Measurements from ENCODE around the gene HTT-AS.

HTT-AS gene

GRCh38 chr4:3044870-3045819 lies 29.2 kb downstream of the HTT-AS start:
- Histone ChIP-seq H3K9me2 (replicated peaks; ENCODE audit: low read depth, low read length) (no peaks in the 10 kb centered on the region), H4K20me1 (ENCODE audit: insufficient read depth, low read length, poor library complexity, severe bottlenecking) (no peaks in the 10 kb centered on the region), H3K4me1 (ENCODE audit: insufficient read depth, low read length, poor library complexity, severe bottlenecking) (peaks cover 13% of the 10 kb centered on the region), H3K27me3 (ENCODE audit: insufficient read depth, low read length, poor library complexity, severe bottlenecking) (no peaks in the 10 kb centered on the region), H3K79me2 (ENCODE audit: insufficient read depth, low read length) (no peaks in the 10 kb centered on the region), H3K9me3 (ENCODE audit: insufficient read depth, low read depth, low read length) (no peaks in the 10 kb centered on the region), H3F3A (ENCODE audit: low read depth) (no peaks in the 10 kb centered on the region), H3K36me3 (ENCODE audit: insufficient read depth, low read length) (no peaks in the 10 kb centered on the region), H3K4me3 (ENCODE audit: low read length, poor library complexity, severe bottlenecking) (no peak overlapping the region), H3K9ac (ENCODE audit: low read depth, low read length, poor library complexity, severe bottlenecking) (no peak overlapping the region), H2AFZ (ENCODE audit: low read length) (no peak overlapping the region), H3K4me2 (ENCODE audit: low read depth, low read length, poor library complexity, severe bottlenecking) (no peak overlapping the region)
- TF ChIP-seq EZH2phosphoT487 (IDR thresholded peaks at IDR 0.05; ENCODE audit: borderline replicate concordance) = no peak
- TF ChIP-seq, protein P1, sequence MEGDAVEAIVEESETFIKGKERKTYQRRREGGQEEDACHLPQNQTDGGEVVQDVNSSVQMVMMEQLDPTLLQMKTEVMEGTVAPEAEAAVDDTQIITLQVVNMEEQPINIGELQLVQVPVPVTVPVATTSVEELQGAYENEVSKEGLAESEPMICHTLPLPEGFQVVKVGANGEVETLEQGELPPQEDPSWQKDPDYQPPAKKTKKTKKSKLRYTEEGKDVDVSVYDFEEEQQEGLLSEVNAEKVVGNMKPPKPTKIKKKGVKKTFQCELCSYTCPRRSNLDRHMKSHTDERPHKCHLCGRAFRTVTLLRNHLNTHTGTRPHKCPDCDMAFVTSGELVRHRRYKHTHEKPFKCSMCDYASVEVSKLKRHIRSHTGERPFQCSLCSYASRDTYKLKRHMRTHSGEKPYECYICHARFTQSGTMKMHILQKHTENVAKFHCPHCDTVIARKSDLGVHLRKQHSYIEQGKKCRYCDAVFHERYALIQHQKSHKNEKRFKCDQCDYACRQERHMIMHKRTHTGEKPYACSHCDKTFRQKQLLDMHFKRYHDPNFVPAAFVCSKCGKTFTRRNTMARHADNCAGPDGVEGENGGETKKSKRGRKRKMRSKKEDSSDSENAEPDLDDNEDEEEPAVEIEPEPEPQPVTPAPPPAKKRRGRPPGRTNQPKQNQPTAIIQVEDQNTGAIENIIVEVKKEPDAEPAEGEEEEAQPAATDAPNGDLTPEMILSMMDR (conservative IDR thresholded peaks at IDR 0.05; ENCODE audit: low read length) = no peak

- no peak overlapping the region for H3K4me2 ChIP-seq (ENCODE audit: low read depth, low read length, poor library complexity, severe bottlenecking)
- no peak overlapping the region for H2AFZ ChIP-seq (ENCODE audit: low read length)
- no peaks in the 10 kb centered on the region for H4K20me1 ChIP-seq (ENCODE audit: insufficient read depth, low read length, poor library complexity, severe bottlenecking)
- no peak overlapping the region for H3K4me3 ChIP-seq (ENCODE audit: low read length, poor library complexity, severe bottlenecking)
- H3K9me3 ChIP-seq (ENCODE audit: insufficient read depth, low read depth, low read length) = no peaks in the 10 kb centered on the region
- no peaks in the 10 kb centered on the region for H3F3A ChIP-seq (ENCODE audit: low read depth)
- no peak overlapping the region for H3K9ac ChIP-seq (ENCODE audit: low read depth, low read length, poor library complexity, severe bottlenecking)
- no peaks in the 10 kb centered on the region for H3K27me3 ChIP-seq (ENCODE audit: insufficient read depth, low read length, poor library complexity, severe bottlenecking)
- peaks cover 13% of the 10 kb centered on the region for H3K4me1 ChIP-seq (ENCODE audit: insufficient read depth, low read length, poor library complexity, severe bottlenecking)
- no peaks in the 10 kb centered on the region for H3K79me2 ChIP-seq (ENCODE audit: insufficient read depth, low read length)
- H3K36me3 ChIP-seq (ENCODE audit: insufficient read depth, low read length) = no peaks in the 10 kb centered on the region
- TF ChIP-seq, protein P1 (conservative IDR thresholded peaks at IDR 0.05; ENCODE audit: low read length) = no peak
- TF ChIP-seq EZH2phosphoT487 (IDR thresholded peaks at IDR 0.05; ENCODE audit: borderline replicate concordance) = no peak
- H3K9me2 ChIP-seq (replicated peaks; ENCODE audit: low read depth, low read length) = no peaks in the 10 kb centered on the region
Observed at GRCh38 chr4:3043282-3044020, 30.9 kb downstream of the HTT-AS start.

DNA sequence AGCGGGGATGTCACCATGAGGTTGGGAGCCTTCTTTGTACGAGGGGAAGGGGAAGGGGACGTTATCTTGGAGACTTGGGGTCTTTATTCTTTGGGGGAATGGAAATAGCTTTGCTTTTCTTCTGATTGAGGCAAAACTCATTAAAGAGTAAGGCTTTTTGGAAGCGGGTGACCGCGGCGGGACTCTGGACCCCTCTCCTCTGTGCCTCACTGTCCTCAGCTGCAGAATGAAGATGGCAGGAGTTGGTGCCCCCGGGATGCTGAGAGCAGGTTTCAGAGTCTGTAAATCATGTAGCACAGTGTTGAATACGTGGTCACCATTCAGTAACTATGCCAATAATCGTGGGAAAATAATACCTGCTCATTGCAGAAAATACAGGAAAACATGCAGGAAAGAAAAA lies 32.1 kb downstream of the HTT-AS start:
- H3K79me2 ChIP-seq (ENCODE audit: insufficient read depth, low read length) = no peaks in the 10 kb centered on the region
- H3K36me3 ChIP-seq (ENCODE audit: insufficient read depth, low read length) = no peaks in the 10 kb centered on the region
- H3K4me2 ChIP-seq (ENCODE audit: low read depth, low read length, poor library complexity, severe bottlenecking) = peak overlapping the region; percentile 78
- H3K9ac ChIP-seq (ENCODE audit: low read depth, low read length, poor library complexity, severe bottlenecking) = peak overlapping the region; percentile 64
- H3K4me3 ChIP-seq (ENCODE audit: low read length, poor library complexity, severe bottlenecking) = peak overlapping the region; percentile 75
- no peaks in the 10 kb centered on the region for H3K9me2 ChIP-seq (replicated peaks; ENCODE audit: low read depth, low read length)
- no peaks in the 10 kb centered on the region for H4K20me1 ChIP-seq (ENCODE audit: insufficient read depth, low read length, poor library complexity, severe bottlenecking)
- H3K4me1 ChIP-seq (ENCODE audit: insufficient read depth, low read length, poor library complexity, severe bottlenecking) = peaks cover 13% of the 10 kb centered on the region
- H3K9me3 ChIP-seq (ENCODE audit: insufficient read depth, low read depth, low read length) = no peaks in the 10 kb centered on the region
- H3K27me3 ChIP-seq (ENCODE audit: insufficient read depth, low read length, poor library complexity, severe bottlenecking) = no peaks in the 10 kb centered on the region
- no peak for TF ChIP-seq EZH2phosphoT487 (IDR thresholded peaks at IDR 0.05; ENCODE audit: borderline replicate concordance)
- H2AFZ ChIP-seq (ENCODE audit: low read length) = peak overlapping the region; percentile 93
- no peaks in the 10 kb centered on the region for H3F3A ChIP-seq (ENCODE audit: low read depth)

Measured in Loucy (cell line).